Keratinocyte (primary cell): ENCODE data around the gene SIRT7. TPM values are rescaled to one million over a fixed set of nuclear protein-coding genes. Genes with fewer than 3 reads are reported as not detected.

ENCODE experiments used
- DNase-seq: peaks from one replicate; pipeline ENCODE4 v3.0.0-alpha.2; 2011; ENCODE audit warnings: low read depth, missing footprints, low spot score
- FAIRE-seq: peaks from 2 replicates; lab custom pipeline; 2011; peaks lifted over from hg19 to GRCh38; lab: Jason Lieb, UNC
- H2AFZ ChIP-seq: 2 replicates; pipeline ENCODE4 v1.6.0; 2012; ENCODE audit warnings: low read length, control low read depth, inconsistent platforms; ENCODE audit not compliant: control insufficient read depth
- H3K27ac ChIP-seq: 2 replicates; pipeline ENCODE4 v1.5.1; 2011; ENCODE audit warnings: low read length; ENCODE audit not compliant: control insufficient read depth, insufficient read depth
- H3K27me3 ChIP-seq: 3 replicates; pipeline ENCODE4 v1.6.0; 2011; ENCODE audit warnings: low read length; ENCODE audit not compliant: control insufficient read depth, insufficient read depth; ENCODE audit errors: extremely low read depth
- H3K36me3 ChIP-seq, 2 experiments: 2 replicates in 1 of 2; 3 replicates in 1 of 2; pipeline ENCODE4 v1.5.1; 2011; ENCODE audit warnings: low read length in 2 of 2, mild to moderate bottlenecking in 1 of 2; ENCODE audit not compliant: control insufficient read depth in 2 of 2, insufficient read depth in 2 of 2; ENCODE audit errors: extremely low read depth in 1 of 2
- H3K4me1 ChIP-seq: 3 replicates; pipeline ENCODE4 v1.5.1; 2011; ENCODE audit warnings: low read length; ENCODE audit not compliant: control insufficient read depth, insufficient read depth; ENCODE audit errors: extremely low read depth
- H3K4me2 ChIP-seq: 3 replicates; pipeline ENCODE4 v1.6.0; 2011; ENCODE audit warnings: low read depth, low read length; ENCODE audit not compliant: control insufficient read depth, insufficient read depth; ENCODE audit errors: extremely low read depth
- H3K4me3 ChIP-seq, 3 experiments: fragments of 200-600 bp in 1 of 3; sonication (generic) in 1 of 3; 2 replicates in 2 of 3; 3 replicates in 1 of 3; pipeline ENCODE4 v1.5.1; 2011 to 2016; ENCODE audit warnings: low read length in 3 of 3, mild to moderate bottlenecking in 3 of 3, control low read depth in 2 of 3, inconsistent platforms in 1 of 3, low read depth in 1 of 3, mixed read lengths in 1 of 3, mixed run types in 1 of 3, moderate library complexity in 1 of 3; ENCODE audit not compliant: control insufficient read depth in 2 of 3, insufficient read depth in 2 of 3; ENCODE audit errors: extremely low read depth in 1 of 3
- H3K79me2 ChIP-seq: 2 replicates; pipeline ENCODE4 v1.6.0; 2012; ENCODE audit warnings: low read length; ENCODE audit not compliant: control insufficient read depth, insufficient read depth
- H3K9ac ChIP-seq: 3 replicates; pipeline ENCODE4 v1.6.0; 2011; ENCODE audit warnings: low read length; ENCODE audit not compliant: control insufficient read depth, insufficient read depth; ENCODE audit errors: extremely low read depth
- H3K9me1 ChIP-seq: 3 replicates; pipeline ENCODE4 v1.6.0; 2011; ENCODE audit warnings: low read length; ENCODE audit not compliant: control insufficient read depth, insufficient read depth; ENCODE audit errors: extremely low read depth
- H3K9me3 ChIP-seq: 2 replicates; pipeline ENCODE4 v1.5.1; 2012; ENCODE audit warnings: low read depth, low read length; ENCODE audit not compliant: control insufficient read depth
- H4K20me1 ChIP-seq: 3 replicates; pipeline ENCODE4 v1.6.0; 2011; ENCODE audit warnings: low read length; ENCODE audit not compliant: control insufficient read depth, insufficient read depth; ENCODE audit errors: extremely low read depth
- CTCF ChIP-seq, 3 experiments: IDR thresholded peaks in 1 of 3; conservative IDR thresholded peaks in 1 of 3; optimal IDR thresholded peaks in 1 of 3; 2 replicates in 2 of 3; 3 replicates in 1 of 3; pipeline versions ENCODE3 to v1.5.1; 2011; ENCODE audit warnings: low read length in 3 of 3, mild to moderate bottlenecking in 3 of 3, moderate library complexity in 2 of 3, control low read depth in 1 of 3, inconsistent platforms in 1 of 3; ENCODE audit not compliant: insufficient read depth in 2 of 3; ENCODE audit errors: extremely low read depth in 1 of 3
- EZH2 ChIP-seq: IDR thresholded peaks from one replicate; pipeline ENCODE4 v1.6.1; 2012; ENCODE audit warnings: inconsistent platforms, mild to moderate bottlenecking, low read length, moderate library complexity
- dilution Hi-C: fragments of 300-500 bp; cut with MboI; formaldehyde crosslinking; loops from one replicate; pipeline ENCODE4 v1.7.0; 2020; ENCODE audit warnings: low sequenced_read_pairs; ENCODE audit not compliant: extremely low pct_ligation_motif_present
- polyA plus RNA-seq, 5 experiments: library from polyadenylated mRNA; depleted of rRNA in 3 of 5; stranded (reverse) in 3 of 5; stranded (forward) in 1 of 5; unstranded in 1 of 5; fragments of >200 nt; gene quantifications; 1 replicate in 1 of 5; 2 replicates in 3 of 5; 3 replicates in 1 of 5; pipeline versions ENCODE4 v1.2.1 to v1.2.3, GENCODE V29; 2011 to 2012; ENCODE audit warnings: missing spikeins in 2 of 5, low read depth in 1 of 5, low replicate concordance in 1 of 5

The SIRT7 gene
- polyA plus RNA-seq, 1 donor (not counting 4 experiments of a cell fraction or from before 2014, with no cell fraction given), result 6.9 TPM

DNA sequence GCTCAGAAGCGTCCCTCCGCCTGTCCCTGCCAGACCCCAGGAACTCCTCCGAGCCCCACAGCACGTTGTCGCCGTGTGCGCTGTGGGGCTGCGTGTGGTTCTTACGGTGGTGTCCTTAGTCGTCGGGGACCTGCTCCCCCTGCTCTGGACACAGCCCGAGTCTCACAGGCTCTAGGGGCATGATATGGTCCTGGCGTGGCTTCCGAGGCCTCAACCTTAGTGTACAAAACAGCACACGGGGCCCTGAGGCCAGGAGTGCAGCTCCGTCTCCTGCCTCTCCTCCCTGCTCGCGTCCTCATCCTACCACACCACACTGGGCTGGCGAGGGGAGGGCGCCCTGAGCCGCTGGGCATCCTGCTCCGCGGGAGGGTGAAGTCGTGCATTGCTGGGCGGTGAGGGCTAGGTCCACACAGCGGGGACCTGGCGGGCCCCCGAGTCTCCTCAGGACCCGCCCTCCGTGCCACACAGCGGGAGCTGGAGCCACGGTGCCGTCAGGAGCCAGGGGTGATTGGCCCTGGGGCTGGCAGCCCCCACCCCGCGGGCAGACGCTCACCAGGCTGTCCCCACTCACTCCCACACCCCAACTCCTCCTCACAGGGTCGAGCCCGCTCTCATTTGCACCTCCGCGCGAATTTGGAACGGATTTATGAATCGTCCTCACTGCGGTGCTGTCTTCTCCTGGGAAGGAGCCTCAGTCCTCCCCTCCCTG lies 10.7 kb upstream of the SIRT7 start:
- Histone ChIP-seq H3K79me2 (peaks cover 33% of the 10 kb centered on the region), H3K27ac (no peak overlapping the region), H3K27me3 (no peaks in the 10 kb centered on the region), H3K9ac (peak overlapping the region; percentile 88), H4K20me1 (peaks cover 5% of the 10 kb centered on the region), H3K9me3 (no peaks in the 10 kb centered on the region), H3K4me3 (peak overlapping the region; percentile 56 to 84 (median 72)), H2AFZ (peak overlapping the region; percentile 24), H3K4me2 (peak overlapping the region; percentile 77), H3K36me3 (no peaks in the 10 kb centered on the region), H3K4me1 (peaks cover 28% of the 10 kb centered on the region), H3K9me1 (no peaks in the 10 kb centered on the region)
- FAIRE-seq (no peak), DNase-seq (no peak)
- no peak for TF ChIP-seq CTCF (optimal IDR thresholded peaks at IDR 0.05 in 1 of 3, IDR thresholded peaks at IDR 0.05 in 1 of 3, conservative IDR thresholded peaks at IDR 0.05 in 1 of 3; ENCODE audit: extremely low read depth in 1 of 3, insufficient read depth in 2 of 3, low read length in 3 of 3)
- TF ChIP-seq EZH2, result no peak
- dilution Hi-C loops, result no loop called here

DNA sequence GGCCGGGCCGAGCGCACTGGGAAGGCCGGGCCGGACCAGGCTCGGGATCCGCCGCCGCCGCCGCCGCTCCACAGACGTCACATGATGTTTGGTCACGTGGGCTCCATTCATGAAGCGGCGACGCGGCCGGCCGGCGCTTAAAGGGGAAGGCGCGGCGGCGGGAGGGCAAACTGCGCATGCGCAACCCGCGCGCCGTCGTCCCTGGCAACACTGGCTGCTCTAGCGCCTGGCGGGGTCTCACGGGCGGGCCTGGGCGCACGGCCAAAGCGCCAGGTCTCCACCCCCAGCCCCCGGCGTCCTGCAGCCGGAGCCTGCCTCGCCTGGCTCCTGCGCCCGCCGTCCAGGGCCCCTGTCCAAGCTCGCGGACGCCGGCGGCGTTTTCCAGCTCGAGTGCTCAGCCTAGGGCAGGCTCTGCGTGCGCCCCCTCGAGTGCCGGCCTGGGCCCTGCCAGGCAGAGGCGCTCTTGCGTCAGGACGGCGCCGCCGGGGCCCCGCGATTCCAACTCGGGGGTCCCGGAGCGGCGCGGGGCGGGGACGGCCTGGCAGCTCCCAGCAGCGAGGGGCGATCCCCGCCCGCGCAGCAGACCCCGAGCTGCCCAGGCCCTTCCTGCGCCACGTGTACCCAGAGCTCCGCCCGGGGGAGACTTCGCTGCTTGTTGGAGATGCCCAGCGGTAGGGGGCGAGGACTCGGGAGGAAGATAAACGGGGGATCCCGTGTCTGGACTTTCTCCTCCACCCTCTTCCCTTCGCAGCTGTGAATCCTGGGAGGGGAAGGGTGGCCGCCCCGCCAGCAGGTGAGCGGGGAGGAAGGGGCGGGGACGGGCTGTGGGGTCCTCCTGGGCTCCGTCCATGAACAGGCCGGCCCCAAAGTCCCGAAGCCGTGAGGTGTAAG lies 9.9 kb upstream of the SIRT7 start, which contains the start of gene MAFG:
Gene MAFG, minus strand, starts transcription at position 83 of the 891 bp plus-strand sequence. CDS start 4,550 bp downstream, outside the sequence.
- H3K27me3 ChIP-seq, result no peaks in the 10 kb centered on the region
- H3K4me2 ChIP-seq, result peak within 1 kb of the TSS; percentile 84
- H3K9ac ChIP-seq, result peak within 1 kb of the TSS; percentile 88
- no peaks in the 10 kb centered on the region for H3K36me3 ChIP-seq
- H3K9me1 ChIP-seq, result no peaks in the 10 kb centered on the region
- dilution Hi-C loops, result no loop called here
- peak within 1 kb of the TSS; percentile 24 for H2AFZ ChIP-seq
- H3K4me1 ChIP-seq, result peaks cover 33% of the 10 kb centered on the region
- H3K9me3 ChIP-seq, result no peaks in the 10 kb centered on the region
- H4K20me1 ChIP-seq, result peaks cover 5% of the 10 kb centered on the region
- DNase-seq, result no peak
- H3K27ac ChIP-seq, result peak within 1 kb of the TSS; percentile 85
- no peak for TF ChIP-seq EZH2
- peak in 1 of 3 experiments; percentile 44 for TF ChIP-seq CTCF (optimal IDR thresholded peaks at IDR 0.05 in 1 of 3, IDR thresholded peaks at IDR 0.05 in 1 of 3, conservative IDR thresholded peaks at IDR 0.05 in 1 of 3; ENCODE audit: extremely low read depth in 1 of 3, insufficient read depth in 2 of 3, low read length in 3 of 3)
- FAIRE-seq, result no peak
- H3K79me2 ChIP-seq, result peaks cover 40% of the 10 kb centered on the region
- peak within 1 kb of the TSS; percentile 78 to 84 (median 79) for H3K4me3 ChIP-seq
